HG02870 (cell line): ENCODE data around the gene ANLN.
A peak's percentile ranks its signal among the peaks of the same experiment; 100 is the strongest.
"Not testable (repeated sequence)": the region's sequence is repeated elsewhere in the genome, so short reads cannot be mapped to it uniquely, and the experiment has no call there.

Experiments used
- ATAC-seq: cut with Tn5 transposase; IDR thresholded peaks from one replicate; pipeline ENCODE4 v1.9.1; 2021; ENCODE audit warnings: mild to moderate bottlenecking, moderate library complexity; ENCODE audit not compliant: unreplicated experiment

Gene ANLN

GRCh38 chr7:36389371-36390198 lies at the start of gene ANLN:
Gene ANLN (plus strand): TSS chr7:36389862. CDS start chr7:36390027, 165 bp downstream.
- peak; percentile 59 for ATAC-seq

- ATAC-seq: no peak
Measured at GRCh38 chr7:36343548-36343947, 46.1 kb upstream of the ANLN start.

- ATAC-seq: no peak
Measured at GRCh38 chr7:36344622-36345021, 45.0 kb upstream of the ANLN start.

GRCh38 chr7:36346260-36346831 lies 43.3 kb upstream of the ANLN start:
- no peak for ATAC-seq

- no peak for ATAC-seq
Measured at GRCh38 chr7:36348256-36348655, 41.4 kb upstream of the ANLN start.

- no peak for ATAC-seq
Measured at GRCh38 chr7:36348771-36349170, 40.9 kb upstream of the ANLN start.

- no peak for ATAC-seq
Measured at GRCh38 chr7:36349626-36350025, 40.0 kb upstream of the ANLN start.

- no peak for ATAC-seq
Measured at GRCh38 chr7:36355490-36355889, 34.2 kb upstream of the ANLN start.

GRCh38 chr7:36357054-36357453 lies 32.6 kb upstream of the ANLN start:
- no peak for ATAC-seq

- ATAC-seq: no peak
Measured at GRCh38 chr7:36358589-36358988, 31.1 kb upstream of the ANLN start.

- no peak for ATAC-seq
Measured at GRCh38 chr7:36360244-36360643, 29.4 kb upstream of the ANLN start.

GRCh38 chr7:36361227-36361626 lies 28.4 kb upstream of the ANLN start:
- no peak for ATAC-seq

- no peak for ATAC-seq
Measured at GRCh38 chr7:36363515-36363914, 26.1 kb upstream of the ANLN start.

- no peak for ATAC-seq
Measured at GRCh38 chr7:36366005-36366717, 23.5 kb upstream of the ANLN start.

- ATAC-seq: peak; percentile 97
Measured at GRCh38 chr7:36366718-36367560, 22.7 kb upstream of the ANLN start.

GRCh38 chr7:36367561-36368077 lies 22.0 kb upstream of the ANLN start:
- ATAC-seq: no peak

- ATAC-seq: no peak
Measured at GRCh38 chr7:36368496-36368895, 21.2 kb upstream of the ANLN start.

- no peak for ATAC-seq
Measured at GRCh38 chr7:36369171-36369570, 20.5 kb upstream of the ANLN start.

- no peak for ATAC-seq
Measured at GRCh38 chr7:36370046-36370445, 19.6 kb upstream of the ANLN start.

GRCh38 chr7:36372156-36372555 lies 17.5 kb upstream of the ANLN start:
- no peak for ATAC-seq

- not testable (repeated sequence) for ATAC-seq
Measured at GRCh38 chr7:36378555-36378954, 11.1 kb upstream of the ANLN start.
